Smooth muscle cell (in vitro differentiated cells): ENCODE measurements around the gene CLUH. TPM values are rescaled to one million over a fixed set of nuclear protein-coding genes. Genes with fewer than 3 reads are reported as not detected.

Source experiments
- DNase-seq: peaks from one replicate; lab custom pipeline; 2025; ENCODE audit not compliant: unreplicated experiment; lab: John Stamatoyannopoulos, UW
- H2AFZ ChIP-seq: fragments of 200-600 bp; sonication (generic); 2 replicates; pipeline ENCODE4 v1.6.0; 2016; ENCODE audit warnings: antibody characterized with exemption, low read depth, mild to moderate bottlenecking
- H3F3A ChIP-seq: fragments of 200-600 bp; sonication (generic); 2 replicates; pipeline ENCODE4 v1.6.0; 2017; ENCODE audit warnings: antibody characterized with exemption, low read depth
- H3K27ac ChIP-seq: fragments of 200-600 bp; sonication (generic); 2 replicates; pipeline ENCODE4 v1.5.1; 2016; ENCODE audit warnings: low read depth, mild to moderate bottlenecking
- H3K27me3 ChIP-seq: fragments of 200-600 bp; sonication (generic); 2 replicates; pipeline ENCODE4 v1.6.1; 2016; ENCODE audit warnings: low read depth, mild to moderate bottlenecking
- H3K36me3 ChIP-seq: fragments of 200-600 bp; sonication (generic); 2 replicates; pipeline ENCODE4 v1.5.1; 2016; ENCODE audit warnings: low read depth
- H3K4me1 ChIP-seq: fragments of 200-600 bp; sonication (generic); 2 replicates; pipeline ENCODE4 v1.5.1; 2016; ENCODE audit warnings: low read depth
- H3K4me2 ChIP-seq: fragments of 200-600 bp; sonication (generic); 2 replicates; pipeline ENCODE4 v1.6.0; 2016; ENCODE audit warnings: mild to moderate bottlenecking
- H3K4me3 ChIP-seq: fragments of 200-600 bp; sonication (generic); 2 replicates; pipeline ENCODE4 v1.5.1; 2016; ENCODE audit warnings: mild to moderate bottlenecking
- H3K79me2 ChIP-seq: fragments of 200-600 bp; sonication (generic); 2 replicates; pipeline ENCODE4 v1.6.0; 2016; ENCODE audit warnings: low read depth, mild to moderate bottlenecking
- H3K9ac ChIP-seq: fragments of 200-600 bp; sonication (generic); 2 replicates; pipeline ENCODE4 v1.6.0; 2016; ENCODE audit warnings: low read depth
- H3K9me3 ChIP-seq: fragments of 200-600 bp; sonication (generic); replicated peaks from 2 replicates; pipeline ENCODE4 v1.5.1; 2016; ENCODE audit warnings: low read depth
- H4K20me1 ChIP-seq: fragments of 200-600 bp; sonication (generic); 2 replicates; pipeline ENCODE4 v1.6.0; 2016; ENCODE audit warnings: low read depth
- CTCF ChIP-seq: fragments of 200-600 bp; sonication (generic); IDR thresholded peaks from 2 replicates; pipeline ENCODE4 v1.5.1; 2017; ENCODE audit warnings: borderline replicate concordance, mild to moderate bottlenecking, antibody characterized with exemption; ENCODE audit not compliant: insufficient read depth, poor library complexity, severe bottlenecking
- WGBS: methylation state at CpG from one replicate; pipeline ENCODE4 v1.1.7; 2016; ENCODE audit warnings: low lambda C conversion rate; 5-methylcytosine and 5-hydroxymethylcytosine counted together
- polyA plus RNA-seq: library from polyadenylated mRNA; unstranded; fragments of >200 nt; fragmentation: Nextera tagmentation; extraction: Ambion mirVana; gene quantifications from 2 replicates; pipeline ENCODE4 v1.2.1, GENCODE V29; 2016
- total RNA-seq: library from RNA; depleted of rRNA; stranded (reverse); fragments of >200 nt; gene quantifications from 2 replicates; pipeline ENCODE4 v1.2.3, GENCODE V29; 2014

CLUH gene
- total and polyA plus RNA-seq, 2 experiments from 2014 or later, result 13.4 to 15.4 TPM

- H3K36me3 ChIP-seq, result no peaks in the 10 kb centered on the region
- no peaks in the 10 kb centered on the region for H3K27me3 ChIP-seq
- 95% methylated on average over 53 of the region's 55 CpGs for WGBS
- H3K4me3 ChIP-seq, result no peak overlapping the region
- peaks cover 26% of the 10 kb centered on the region for H3F3A ChIP-seq
- peaks cover 17% of the 10 kb centered on the region for H4K20me1 ChIP-seq
- H3K27ac ChIP-seq, result no peak overlapping the region
- no peak overlapping the region for H3K9ac ChIP-seq
- H3K79me2 ChIP-seq, result no peaks in the 10 kb centered on the region
- TF ChIP-seq CTCF, result no peak
- no peak overlapping the region for H3K4me2 ChIP-seq
- no peak overlapping the region for H2AFZ ChIP-seq
- H3K9me3 ChIP-seq, result no peaks in the 10 kb centered on the region
- DNase-seq, result no peak
- H3K4me1 ChIP-seq, result no peaks in the 10 kb centered on the region
These were observed 21.1 kb downstream of the CLUH start for GRCh38 chr17:2690165-2691068.

GRCh38 chr17:2689411-2690164 is 22.0 kb downstream of the CLUH start:
- no peak for DNase-seq
- no peaks in the 10 kb centered on the region for H3K27me3 ChIP-seq

GRCh38 chr17:2688351-2689342 is 22.9 kb downstream of the CLUH start:
- no peak for DNase-seq
- Histone ChIP-seq H3K27ac (no peak overlapping the region), H2AFZ (no peak overlapping the region), H4K20me1 (peaks cover 27% of the 10 kb centered on the region), H3K4me3 (no peak overlapping the region), H3K9ac (no peak overlapping the region), H3K79me2 (no peaks in the 10 kb centered on the region), H3K27me3 (no peaks in the 10 kb centered on the region), H3F3A (peaks cover 30% of the 10 kb centered on the region), H3K36me3 (no peaks in the 10 kb centered on the region), H3K4me1 (no peaks in the 10 kb centered on the region), H3K4me2 (no peak overlapping the region), H3K9me3 (no peaks in the 10 kb centered on the region)
- no peak for TF ChIP-seq CTCF
- WGBS, result 86% methylated on average over 27 of the region's 27 CpGs

More at GRCh38 chr17:2689411-2690164, 22.0 kb downstream of the CLUH start:
- Histone ChIP-seq H3F3A (peaks cover 30% of the 10 kb centered on the region), H3K4me3 (no peak overlapping the region), H4K20me1 (peaks cover 21% of the 10 kb centered on the region), H3K9me3 (no peaks in the 10 kb centered on the region), H3K9ac (no peak overlapping the region), H3K27ac (no peak overlapping the region), H3K4me2 (no peak overlapping the region), H2AFZ (no peak overlapping the region), H3K79me2 (no peaks in the 10 kb centered on the region), H3K4me1 (no peaks in the 10 kb centered on the region), H3K36me3 (no peaks in the 10 kb centered on the region)
- 92% methylated on average over 38 of the region's 40 CpGs for WGBS
- no peak for TF ChIP-seq CTCF
